Esophagus squamous epithelium (tissue), 5 donors: ENCODE measurements around the gene TSKU. TPM values are rescaled to one million over a fixed set of nuclear protein-coding genes. Genes with fewer than 3 reads are reported as not detected.

Source experiments
- DNase-seq: peaks from one replicate; lab custom pipeline; 2025; lab: John Stamatoyannopoulos, UW
- H3K27ac ChIP-seq, 4 donors: fragments of 200-600 bp; sonication (generic); one replicate each; pipeline ENCODE4 v1.5.1; 2016 to 2019; ENCODE audit warnings: mild to moderate bottlenecking in 1 of 4
- H3K27me3 ChIP-seq, 4 donors: fragments of 200-600 bp; sonication (generic); 1 replicate in 3 of 4; 2 replicates in 1 of 4; pipeline versions ENCODE4 v1.5.1 to v1.6.0; 2017 to 2021; ENCODE audit warnings: antibody characterized with exemption in 1 of 4
- H3K36me3 ChIP-seq, 3 donors: fragments of 200-600 bp; sonication (generic); one replicate each; pipeline ENCODE4 v1.5.1; 2016 to 2019
- H3K4me1 ChIP-seq, 3 donors: fragments of 200-600 bp; sonication (generic); one replicate each; pipeline ENCODE4 v1.5.1; 2017 to 2019
- H3K4me3 ChIP-seq, 4 donors: fragments of 200-600 bp; sonication (generic); 1 replicate in 3 of 4; 2 replicates in 1 of 4; pipeline ENCODE4 v1.5.1; 2016 to 2019; ENCODE audit warnings: mild to moderate bottlenecking in 2 of 4, moderate library complexity in 1 of 4
- H3K9me3 ChIP-seq, 3 donors: fragments of 200-600 bp; sonication (generic); one replicate each; pipeline ENCODE4 v1.5.1; 2016 to 2019
- POLR2A ChIP-seq, 4 donors: fragments of 450-650 bp; IDR thresholded peaks; one replicate each; pipeline ENCODE4 v1.6.1; 2017; ENCODE audit warnings: antibody characterized with exemption in 4 of 4, mild to moderate bottlenecking in 4 of 4, moderate library complexity in 3 of 4
- WGBS, 2 donors: methylation state at CpG; one replicate each; pipeline ENCODE4 v1.1.5; 2018; 5-methylcytosine and 5-hydroxymethylcytosine counted together
- intact Hi-C: fragments of 100-400 bp; cut with DNase I; formaldehyde crosslinking; loops from one replicate; pipeline ENCODE4 v1.15.0; 2022
- total RNA-seq, 4 donors: library from RNA; depleted of rRNA; stranded (reverse); fragments of >200 nt; gene quantifications; one replicate each; pipeline ENCODE4 v1.1.0, GENCODE V29; 2016
- TF ChIP-seq, protein P1 (sequence below), 6 experiments: fragments of 450-650 bp in 4 of 6; fragments of 200-600 bp in 2 of 6; sonication (generic) in 2 of 6; IDR thresholded peaks; one replicate each; pipeline ENCODE4 v1.5.1; 2016 to 2019; ENCODE audit warnings: antibody characterized with exemption in 6 of 6, mild to moderate bottlenecking in 4 of 6, moderate library complexity in 4 of 6
- donor health status: DM: yes; HTN: yes; CAD: no.

TSKU gene
- total RNA-seq, 4 donors from 2014 or later = 51.4 to 95.9 (median 88.4) TPM

DNA sequence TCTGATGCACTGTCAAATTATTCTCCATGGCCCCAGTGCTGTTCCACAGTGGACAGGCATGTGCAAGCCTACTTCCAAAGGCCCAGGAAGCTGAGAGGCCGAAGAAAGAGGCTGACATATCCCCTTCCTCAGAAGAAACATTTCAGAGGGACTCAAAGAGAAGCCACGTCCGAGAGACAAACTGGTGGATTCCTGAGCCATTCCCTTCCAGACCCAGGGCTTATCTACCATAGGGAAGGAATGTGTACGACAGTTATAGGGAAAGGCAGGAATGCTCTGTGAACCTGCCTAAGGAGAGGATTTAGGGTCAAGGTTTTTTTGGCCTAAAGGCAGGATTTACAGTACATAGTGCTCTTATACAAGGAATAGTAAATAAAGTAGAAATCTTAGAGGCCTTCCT is 46.9 kb upstream of the TSKU start:
- Histone ChIP-seq H3K4me3 (no peak overlapping the region), H3K4me1 (peaks cover 0 to 22% (median 10%) of the 10 kb centered on the region in 3 donors), H3K27ac (no peak overlapping the region), H3K27me3 (no peaks in the 10 kb centered on the region), H3K36me3 (no peaks in the 10 kb centered on the region), H3K9me3 (no peaks in the 10 kb centered on the region)
- intact Hi-C loops = loop anchor here (5.0 to 10.0 kb wide), 3 partner anchors 61 to 309 kb away; no protein-coding TSS in a partner anchor
- 87 to 94% methylated on average over 4 of the region's 4 CpGs for WGBS, 2 donors
- TF ChIP-seq, protein P1, sequence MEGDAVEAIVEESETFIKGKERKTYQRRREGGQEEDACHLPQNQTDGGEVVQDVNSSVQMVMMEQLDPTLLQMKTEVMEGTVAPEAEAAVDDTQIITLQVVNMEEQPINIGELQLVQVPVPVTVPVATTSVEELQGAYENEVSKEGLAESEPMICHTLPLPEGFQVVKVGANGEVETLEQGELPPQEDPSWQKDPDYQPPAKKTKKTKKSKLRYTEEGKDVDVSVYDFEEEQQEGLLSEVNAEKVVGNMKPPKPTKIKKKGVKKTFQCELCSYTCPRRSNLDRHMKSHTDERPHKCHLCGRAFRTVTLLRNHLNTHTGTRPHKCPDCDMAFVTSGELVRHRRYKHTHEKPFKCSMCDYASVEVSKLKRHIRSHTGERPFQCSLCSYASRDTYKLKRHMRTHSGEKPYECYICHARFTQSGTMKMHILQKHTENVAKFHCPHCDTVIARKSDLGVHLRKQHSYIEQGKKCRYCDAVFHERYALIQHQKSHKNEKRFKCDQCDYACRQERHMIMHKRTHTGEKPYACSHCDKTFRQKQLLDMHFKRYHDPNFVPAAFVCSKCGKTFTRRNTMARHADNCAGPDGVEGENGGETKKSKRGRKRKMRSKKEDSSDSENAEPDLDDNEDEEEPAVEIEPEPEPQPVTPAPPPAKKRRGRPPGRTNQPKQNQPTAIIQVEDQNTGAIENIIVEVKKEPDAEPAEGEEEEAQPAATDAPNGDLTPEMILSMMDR (IDR thresholded peaks at IDR 0.05) = no peak
- no peak for TF ChIP-seq POLR2A (IDR thresholded peaks at IDR 0.05)
- no peak for DNase-seq

DNA sequence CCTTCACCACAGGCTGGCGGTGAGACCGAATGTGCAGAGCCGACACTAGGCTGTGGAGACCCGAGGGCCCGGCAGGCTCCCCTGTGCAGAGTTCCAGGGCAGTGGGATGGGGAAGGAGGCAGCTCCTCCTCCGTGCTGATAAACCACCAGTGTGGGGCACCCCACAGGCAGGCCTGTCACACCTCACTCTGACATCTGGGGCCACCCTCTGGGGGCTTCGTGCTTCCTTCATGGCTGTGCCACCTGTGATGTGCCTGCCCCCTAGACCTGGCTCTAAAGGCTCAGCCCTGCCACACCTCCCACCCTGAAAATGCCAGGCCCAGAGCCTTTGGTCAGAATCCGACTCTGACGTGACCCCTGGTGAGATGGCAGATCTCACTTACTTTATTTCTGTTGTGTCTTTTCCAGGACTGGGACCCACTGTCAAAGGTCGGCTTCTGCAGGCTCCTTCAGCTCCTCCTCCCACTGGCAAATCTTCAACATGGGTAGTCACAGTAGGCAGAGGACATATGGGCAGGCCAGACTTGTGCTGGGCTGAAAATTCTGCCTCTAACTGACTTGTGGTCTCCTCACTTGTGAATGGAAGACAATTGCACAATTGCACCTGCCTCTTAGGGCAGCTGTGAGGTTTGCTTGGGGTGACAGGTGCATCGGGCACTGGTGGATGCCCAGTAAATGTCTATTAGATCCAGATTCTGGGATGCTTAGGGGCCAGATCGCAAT is 46.2 kb upstream of the TSKU start:
- Histone ChIP-seq H3K36me3 (no peaks in the 10 kb centered on the region), H3K9me3 (no peaks in the 10 kb centered on the region), H3K4me1 (peaks cover 0 to 22% (median 10%) of the 10 kb centered on the region in 3 donors), H3K4me3 (no peak overlapping the region), H3K27me3 (no peaks in the 10 kb centered on the region), H3K27ac (no peak overlapping the region)
- DNase-seq = no peak
- TF ChIP-seq, protein P1 (IDR thresholded peaks at IDR 0.05) = no peak
- TF ChIP-seq POLR2A (IDR thresholded peaks at IDR 0.05) = no peak
- intact Hi-C loops = loop anchor here (5.0 to 10.0 kb wide), 3 partner anchors 60 to 308 kb away; no protein-coding TSS in a partner anchor
- whole genome bisulfite sequencing, 2 donors = 84 to 88% methylated on average over 8 to 10 of the region's 12 CpGs

DNA sequence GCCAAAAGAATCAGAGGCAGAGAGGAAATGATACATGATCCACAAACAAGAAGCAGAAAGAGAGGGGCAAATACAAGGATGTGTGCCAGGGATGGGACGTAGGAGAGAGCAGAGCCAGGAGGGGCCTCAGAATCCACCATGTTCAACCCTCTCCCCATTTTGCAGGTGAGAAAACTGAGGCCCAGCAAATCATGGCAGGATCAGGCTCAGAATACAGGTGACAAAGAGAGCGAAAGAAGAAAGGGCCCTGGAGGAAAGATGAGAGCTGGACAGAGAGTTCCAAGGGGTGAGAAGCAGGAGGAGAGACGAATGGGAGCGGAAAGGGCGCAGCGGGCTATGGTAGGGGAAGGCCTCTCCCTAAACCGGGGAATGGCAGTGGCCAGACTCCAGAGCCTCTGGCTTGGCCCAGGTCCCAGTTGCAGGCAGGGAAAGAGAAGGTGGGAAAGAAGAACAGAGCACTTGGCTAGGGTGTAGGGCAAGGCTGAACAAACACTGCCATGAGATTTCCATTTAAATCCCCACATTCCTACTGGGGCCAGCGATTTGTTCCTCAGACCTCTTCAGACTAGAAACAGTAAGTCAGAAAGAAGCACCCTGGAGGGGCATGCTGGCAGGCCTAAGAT is 44.4 kb upstream of the TSKU start:
- H3K4me1 ChIP-seq = peaks cover 0 to 22% (median 10%) of the 10 kb centered on the region in 3 donors
- WGBS, 2 donors = 70 to 71% methylated on average over 8 of the region's 8 CpGs
- no peaks in the 10 kb centered on the region for H3K27me3 ChIP-seq
- no peaks in the 10 kb centered on the region for H3K36me3 ChIP-seq
- TF ChIP-seq, protein P1 (IDR thresholded peaks at IDR 0.05) = no peak
- TF ChIP-seq POLR2A (IDR thresholded peaks at IDR 0.05) = no peak
- no peak overlapping the region for H3K27ac ChIP-seq
- no peak for DNase-seq
- intact Hi-C loops = loop anchor here (5.0 to 10.0 kb wide), 3 partner anchors 59 to 306 kb away; no protein-coding TSS in a partner anchor
- no peak overlapping the region for H3K4me3 ChIP-seq
- H3K9me3 ChIP-seq = no peaks in the 10 kb centered on the region

DNA sequence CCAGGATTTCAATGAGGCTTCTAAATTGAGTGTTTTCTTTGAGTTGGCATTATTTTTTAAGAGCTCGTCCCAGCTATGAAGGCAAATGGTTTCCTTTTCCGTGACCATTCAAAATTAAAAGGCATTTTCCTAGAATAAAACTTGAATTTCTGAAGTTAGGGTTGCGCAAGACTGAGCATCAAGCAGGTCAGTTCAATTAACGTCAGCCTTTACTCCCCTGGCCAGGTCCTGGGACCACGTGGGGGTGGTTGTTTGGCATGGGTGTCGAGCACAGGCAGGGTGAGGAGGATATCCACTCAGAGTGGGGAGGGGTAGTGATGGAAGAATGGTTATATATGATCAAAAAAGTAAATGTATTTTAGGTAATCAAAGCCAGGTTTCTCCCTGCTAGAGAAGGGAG is 43.4 kb upstream of the TSKU start:
- intact Hi-C loops = loop anchor here (5.0 to 10.0 kb wide), 3 partner anchors 58 to 305 kb away; no protein-coding TSS in a partner anchor
- H3K4me1 ChIP-seq = peaks cover 0 to 13% (median 5%) of the 10 kb centered on the region in 3 donors
- no peaks in the 10 kb centered on the region for H3K36me3 ChIP-seq
- WGBS, 2 donors = 71 to 81% methylated on average over 6 of the region's 6 CpGs
- H3K9me3 ChIP-seq = no peaks in the 10 kb centered on the region
- H3K4me3 ChIP-seq = no peak overlapping the region
- TF ChIP-seq POLR2A (IDR thresholded peaks at IDR 0.05) = no peak
- TF ChIP-seq, protein P1 (IDR thresholded peaks at IDR 0.05) = no peak
- no peak for DNase-seq
- no peaks in the 10 kb centered on the region for H3K27me3 ChIP-seq
- H3K27ac ChIP-seq = no peak overlapping the region

DNA sequence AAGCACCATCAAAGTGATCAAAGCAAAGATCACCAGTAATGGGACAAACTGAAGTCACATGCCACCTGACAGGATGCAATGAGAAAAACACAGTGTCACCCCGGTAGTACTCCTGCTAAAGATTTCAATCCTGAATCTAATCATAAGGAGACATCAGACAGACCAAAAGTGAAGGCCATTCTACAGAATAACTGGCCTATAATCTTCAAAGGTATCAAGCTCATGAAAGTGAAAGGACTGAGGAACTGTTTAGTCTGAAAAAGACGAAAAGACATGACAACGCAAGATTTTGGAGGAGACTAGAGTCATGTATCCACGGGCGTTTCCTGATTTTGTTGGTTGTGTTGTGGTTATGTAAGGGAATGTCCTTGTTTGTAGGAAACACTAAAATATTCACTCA is 42.4 kb upstream of the TSKU start:
- intact Hi-C loops = no loop called here
- no peaks in the 10 kb centered on the region for H3K36me3 ChIP-seq
- DNase-seq = no peak
- TF ChIP-seq POLR2A (IDR thresholded peaks at IDR 0.05) = no peak
- TF ChIP-seq, protein P1 (IDR thresholded peaks at IDR 0.05) = no peak
- no peak overlapping the region for H3K4me3 ChIP-seq
- H3K9me3 ChIP-seq = no peaks in the 10 kb centered on the region
- no peak overlapping the region for H3K27ac ChIP-seq
- 72 to 77% methylated on average over 5 of the region's 5 CpGs for WGBS, 2 donors
- no peaks in the 10 kb centered on the region for H3K27me3 ChIP-seq
- H3K4me1 ChIP-seq = peaks cover 0 to 5% (median 0%) of the 10 kb centered on the region in 3 donors
